ENCODE measurements around the gene ERCC5. TPM values are rescaled to one million over a fixed set of nuclear protein-coding genes. Genes with fewer than 3 reads are reported as not detected.

ERCC5 gene
- total and polyA plus RNA-seq, 2 experiments from 2014 or later = 49.2 to 78.5 TPM

- Histone ChIP-seq H3K9ac (no peak overlapping the region), H3K79me2 (ENCODE audit: insufficient read depth) (peaks cover 90% of the 10 kb centered on the region), H2AFZ (no peak overlapping the region), H3K4me1 (ENCODE audit: insufficient read depth) (0 out of 2 replicates have a peak, but pooled peaks cover 3% of the 10 kb centered on the region), H3K4me2 (ENCODE audit: unreplicated experiment) (no peak overlapping the region), H3K36me3 (ENCODE audit: low read depth) (peaks cover 82% of the 10 kb centered on the region), H3K9me2 (ENCODE audit: insufficient read depth) (no peaks in the 10 kb centered on the region), H3K4me3 (no peak overlapping the region), H3F3A (ENCODE audit: insufficient read depth) (peaks cover 12% of the 10 kb centered on the region), H4K20me1 (ENCODE audit: insufficient read depth) (0 out of 2 replicates have a peak, but pooled peaks cover 3% of the 10 kb centered on the region), H3K27ac (no peak overlapping the region), H3K9me3 (ENCODE audit: low read depth) (no peaks in the 10 kb centered on the region), H3K27me3 (replicated peaks; ENCODE audit: insufficient read depth) (no peaks in the 10 kb centered on the region)
- TF ChIP-seq EZH2phosphoT487 (IDR thresholded peaks at IDR 0.05; ENCODE audit: insufficient read depth, low read depth) (no peak), EZH2 (IDR thresholded peaks at IDR 0.05; ENCODE audit: insufficient read depth, poor library complexity, severe bottlenecking) (no peak)
- no peak for DNase-seq
- WGBS, 2 experiments (ENCODE audit: low coverage in 1 of 2, low lambda C conversion rate in 2 of 2, missing lambda C conversion rate in 2 of 2) = 43 to 51% methylated on average over 4 of the region's 4 CpGs
- in situ Hi-C loops (cut with MboI) = no loop called here
Measured at GRCh38 chr13:102863590-102863989, 17.8 kb downstream of the ERCC5 start.

- in situ Hi-C loops (cut with MboI) = no loop called here
- Histone ChIP-seq H4K20me1 (ENCODE audit: insufficient read depth) (no peaks in the 10 kb centered on the region), H3K4me3 (no peak overlapping the region), H3F3A (ENCODE audit: insufficient read depth) (peaks cover 39% of the 10 kb centered on the region), H3K27me3 (replicated peaks; ENCODE audit: insufficient read depth) (no peaks in the 10 kb centered on the region), H3K9ac (no peak overlapping the region), H3K9me3 (ENCODE audit: low read depth) (no peaks in the 10 kb centered on the region), H3K27ac (peak overlapping the region; percentile 33), H3K9me2 (ENCODE audit: insufficient read depth) (no peaks in the 10 kb centered on the region), H3K4me2 (ENCODE audit: unreplicated experiment) (no peak overlapping the region), H3K79me2 (ENCODE audit: insufficient read depth) (peaks cover 68% of the 10 kb centered on the region), H3K36me3 (ENCODE audit: low read depth) (peaks cover 60% of the 10 kb centered on the region), H2AFZ (no peak overlapping the region), H3K4me1 (ENCODE audit: insufficient read depth) (peaks cover 32% of the 10 kb centered on the region)
- peak; percentile 38 for DNase-seq
- TF ChIP-seq EZH2 (IDR thresholded peaks at IDR 0.05; ENCODE audit: insufficient read depth, poor library complexity, severe bottlenecking) (no peak), EZH2phosphoT487 (IDR thresholded peaks at IDR 0.05; ENCODE audit: insufficient read depth, low read depth) (no peak)
- WGBS, 2 experiments (ENCODE audit: low coverage in 1 of 2, low lambda C conversion rate in 2 of 2, missing lambda C conversion rate in 2 of 2) = 91 to 95% methylated on average over 5 of the region's 5 CpGs
Measured at GRCh38 chr13:102868366-102868936, 22.6 kb downstream of the ERCC5 start.

GRCh38 chr13:102869948-102870676, 24.3 kb downstream of the ERCC5 start:
- peak overlapping the region; percentile 25; the same call in 1 of the 2 replicates for H3K27ac ChIP-seq
- DNase-seq = peak; percentile 28

GRCh38 chr13:102870677-102871415, 25.0 kb downstream of the ERCC5 start:
- Histone ChIP-seq H3K36me3 (ENCODE audit: low read depth) (peaks cover 58% of the 10 kb centered on the region), H3K27me3 (replicated peaks; ENCODE audit: insufficient read depth) (no peaks in the 10 kb centered on the region), H3K4me3 (no peak overlapping the region), H4K20me1 (ENCODE audit: insufficient read depth) (no peaks in the 10 kb centered on the region), H3K9ac (peak overlapping the region; percentile 35), H3K27ac (peak overlapping the region; percentile 25), H3K9me3 (ENCODE audit: low read depth) (no peaks in the 10 kb centered on the region), H3K9me2 (ENCODE audit: insufficient read depth) (no peaks in the 10 kb centered on the region), H3F3A (ENCODE audit: insufficient read depth) (peaks cover 39% of the 10 kb centered on the region), H2AFZ (0 out of 2 replicates have a peak overlapping the region, but pooled peaks have one; percentile 4), H3K4me1 (ENCODE audit: insufficient read depth) (peaks cover 33% of the 10 kb centered on the region), H3K79me2 (ENCODE audit: insufficient read depth) (peaks cover 44% of the 10 kb centered on the region), H3K4me2 (ENCODE audit: unreplicated experiment) (peak overlapping the region; percentile 12)
- in situ Hi-C loops (cut with MboI) = no loop called here
- TF ChIP-seq EZH2 (IDR thresholded peaks at IDR 0.05; ENCODE audit: insufficient read depth, poor library complexity, severe bottlenecking) (no peak), EZH2phosphoT487 (IDR thresholded peaks at IDR 0.05; ENCODE audit: insufficient read depth, low read depth) (no peak)
- DNase-seq = peak; percentile 77
- WGBS, 2 experiments (ENCODE audit: low coverage in 1 of 2, low lambda C conversion rate in 2 of 2, missing lambda C conversion rate in 2 of 2) = 45% methylated on average over 22 of the region's 22 CpGs

More at GRCh38 chr13:102869948-102870676, 24.3 kb downstream of the ERCC5 start:
- H3K9me3 ChIP-seq (ENCODE audit: low read depth) = no peaks in the 10 kb centered on the region
- no peaks in the 10 kb centered on the region for H3K9me2 ChIP-seq (ENCODE audit: insufficient read depth)
- no peak for TF ChIP-seq EZH2 (IDR thresholded peaks at IDR 0.05; ENCODE audit: insufficient read depth, poor library complexity, severe bottlenecking)
- no peak for TF ChIP-seq EZH2phosphoT487 (IDR thresholded peaks at IDR 0.05; ENCODE audit: insufficient read depth, low read depth)
- H3K4me1 ChIP-seq (ENCODE audit: insufficient read depth) = peaks cover 33% of the 10 kb centered on the region
- peaks cover 62% of the 10 kb centered on the region for H3K36me3 ChIP-seq (ENCODE audit: low read depth)
- H3K4me3 ChIP-seq = no peak overlapping the region
- H3K79me2 ChIP-seq (ENCODE audit: insufficient read depth) = peaks cover 51% of the 10 kb centered on the region
- WGBS, 2 experiments (ENCODE audit: low coverage in 1 of 2, low lambda C conversion rate in 2 of 2, missing lambda C conversion rate in 2 of 2) = 31 to 34% methylated on average over 5 of the region's 5 CpGs
- no peak overlapping the region for H2AFZ ChIP-seq
- H3F3A ChIP-seq (ENCODE audit: insufficient read depth) = peaks cover 39% of the 10 kb centered on the region
- H3K27me3 ChIP-seq (replicated peaks; ENCODE audit: insufficient read depth) = no peaks in the 10 kb centered on the region
- in situ Hi-C loops (cut with MboI) = no loop called here
- H3K4me2 ChIP-seq (ENCODE audit: unreplicated experiment) = peak overlapping the region; percentile 12
- H3K9ac ChIP-seq = peak overlapping the region; percentile 35
- H4K20me1 ChIP-seq (ENCODE audit: insufficient read depth) = no peaks in the 10 kb centered on the region

Measured in GM23248 (cell line).